WTC11 (cell line): ENCODE measurements around the gene C19orf25.

ENCODE experiments used
- ATF1 ChIP-seq: sonication (generic); formaldehyde crosslinking; IDR thresholded peaks from 2 replicates; pipeline ENCODE4 v1.8.1; 2023; ENCODE audit warnings: mild to moderate bottlenecking, moderate library complexity, missing genetic modification reagents
- EMX1 ChIP-seq: fragments of 250-450 bp; sonication (Bioruptor Pico); IDR thresholded peaks from 2 replicates; pipeline ENCODE4 v1.8.0; 2021; ENCODE audit warnings: mild to moderate bottlenecking
- FOXK1 ChIP-seq: sonication (generic); formaldehyde crosslinking; IDR thresholded peaks from 2 replicates; pipeline ENCODE4 v1.8.0; 2022; ENCODE audit warnings: mild to moderate bottlenecking, moderate library complexity, missing genetic modification reagents
- GABPB1 ChIP-seq: sonication (generic); formaldehyde crosslinking; IDR thresholded peaks from 2 replicates; pipeline ENCODE4 v1.8.1; 2023; ENCODE audit warnings: mild to moderate bottlenecking, missing genetic modification reagents
- SP1 ChIP-seq: sonication (generic); formaldehyde crosslinking; conservative IDR thresholded peaks from 2 replicates; pipeline ENCODE4 v1.8.1; 2022; ENCODE audit warnings: missing genetic modification reagents
- TEAD4 ChIP-seq: sonication (generic); formaldehyde crosslinking; IDR thresholded peaks from 2 replicates; pipeline ENCODE4 v1.8.0; 2022; ENCODE audit warnings: mild to moderate bottlenecking, missing genetic modification reagents
- TP53 ChIP-seq: sonication (generic); formaldehyde crosslinking; IDR thresholded peaks from 2 replicates; pipeline ENCODE4 v1.8.1; 2023; ENCODE audit warnings: mild to moderate bottlenecking, missing genetic modification reagents
- ZNF423 ChIP-seq: fragments of 250-450 bp; sonication (Bioruptor Pico); IDR thresholded peaks from 2 replicates; pipeline ENCODE4 v2.1.2; 2022; ENCODE audit warnings: mild to moderate bottlenecking, moderate library complexity
- TF ChIP-seq, protein P1 (sequence below): fragments of 200-600 bp; IDR thresholded peaks from 2 replicates; pipeline ENCODE4 v1.8.0; 2022; ENCODE audit warnings: antibody characterized with exemption
- TF ChIP-seq, protein P2 (sequence below): sonication (generic); formaldehyde crosslinking; IDR thresholded peaks from 2 replicates; pipeline ENCODE4 v1.8.1; 2022; ENCODE audit warnings: low read depth, missing genetic modification reagents, borderline replicate concordance
- TF ChIP-seq, protein P3 (sequence below): fragments of 250-450 bp; sonication (Bioruptor Pico); IDR thresholded peaks from 2 replicates; pipeline ENCODE4 v2.1.2; 2022; ENCODE audit warnings: mild to moderate bottlenecking, moderate library complexity
- TF ChIP-seq, protein P4 (sequence below): sonication (generic); formaldehyde crosslinking; IDR thresholded peaks from 2 replicates; pipeline ENCODE4 v1.8.1; 2022; ENCODE audit warnings: mild to moderate bottlenecking, moderate library complexity, missing genetic modification reagents

DNA sequence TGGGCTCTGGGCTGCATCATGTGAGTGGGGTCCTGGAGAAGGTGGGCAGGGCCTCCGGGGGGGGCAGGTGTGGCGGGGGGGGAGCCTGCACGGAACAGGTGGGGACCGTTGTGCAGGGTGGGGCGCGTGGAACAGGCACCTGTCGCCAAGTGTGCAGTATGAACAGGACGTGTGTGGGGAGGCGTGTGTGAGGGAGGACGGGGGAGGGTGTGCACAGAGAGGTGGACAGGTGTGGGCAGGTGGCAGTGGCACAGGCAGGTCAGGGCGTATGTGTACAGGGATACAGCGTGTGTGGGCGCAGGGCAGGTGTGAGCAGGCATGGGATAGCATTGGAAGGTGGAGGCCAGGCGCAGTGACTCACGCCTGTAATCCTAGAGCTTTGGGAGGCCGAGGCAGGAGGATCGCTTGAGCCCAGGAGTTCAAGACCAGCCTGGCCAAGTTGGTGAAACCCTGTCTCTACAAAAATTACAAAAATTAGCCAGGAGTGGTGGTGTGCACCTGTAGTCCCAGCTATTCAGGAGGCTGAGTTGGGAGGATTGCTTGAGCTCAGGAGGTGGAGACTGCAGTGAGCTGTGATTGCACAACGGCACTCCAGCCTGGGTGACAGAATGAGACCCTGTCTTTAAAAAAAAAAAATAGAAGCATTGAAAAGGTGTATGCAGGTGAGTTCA is 48.1 kb upstream of the C19orf25 start:
- TF ChIP-seq, protein P1, sequence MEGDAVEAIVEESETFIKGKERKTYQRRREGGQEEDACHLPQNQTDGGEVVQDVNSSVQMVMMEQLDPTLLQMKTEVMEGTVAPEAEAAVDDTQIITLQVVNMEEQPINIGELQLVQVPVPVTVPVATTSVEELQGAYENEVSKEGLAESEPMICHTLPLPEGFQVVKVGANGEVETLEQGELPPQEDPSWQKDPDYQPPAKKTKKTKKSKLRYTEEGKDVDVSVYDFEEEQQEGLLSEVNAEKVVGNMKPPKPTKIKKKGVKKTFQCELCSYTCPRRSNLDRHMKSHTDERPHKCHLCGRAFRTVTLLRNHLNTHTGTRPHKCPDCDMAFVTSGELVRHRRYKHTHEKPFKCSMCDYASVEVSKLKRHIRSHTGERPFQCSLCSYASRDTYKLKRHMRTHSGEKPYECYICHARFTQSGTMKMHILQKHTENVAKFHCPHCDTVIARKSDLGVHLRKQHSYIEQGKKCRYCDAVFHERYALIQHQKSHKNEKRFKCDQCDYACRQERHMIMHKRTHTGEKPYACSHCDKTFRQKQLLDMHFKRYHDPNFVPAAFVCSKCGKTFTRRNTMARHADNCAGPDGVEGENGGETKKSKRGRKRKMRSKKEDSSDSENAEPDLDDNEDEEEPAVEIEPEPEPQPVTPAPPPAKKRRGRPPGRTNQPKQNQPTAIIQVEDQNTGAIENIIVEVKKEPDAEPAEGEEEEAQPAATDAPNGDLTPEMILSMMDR = no peak
- no peak for TF ChIP-seq ZNF423 (CRISPR knock-in tag)
- TF ChIP-seq TP53 (CRISPR knock-in tag) = no peak
- no peak for TF ChIP-seq FOXK1
- no peak for TF ChIP-seq GABPB1 (CRISPR knock-in tag)
- TF ChIP-seq, protein P2, sequence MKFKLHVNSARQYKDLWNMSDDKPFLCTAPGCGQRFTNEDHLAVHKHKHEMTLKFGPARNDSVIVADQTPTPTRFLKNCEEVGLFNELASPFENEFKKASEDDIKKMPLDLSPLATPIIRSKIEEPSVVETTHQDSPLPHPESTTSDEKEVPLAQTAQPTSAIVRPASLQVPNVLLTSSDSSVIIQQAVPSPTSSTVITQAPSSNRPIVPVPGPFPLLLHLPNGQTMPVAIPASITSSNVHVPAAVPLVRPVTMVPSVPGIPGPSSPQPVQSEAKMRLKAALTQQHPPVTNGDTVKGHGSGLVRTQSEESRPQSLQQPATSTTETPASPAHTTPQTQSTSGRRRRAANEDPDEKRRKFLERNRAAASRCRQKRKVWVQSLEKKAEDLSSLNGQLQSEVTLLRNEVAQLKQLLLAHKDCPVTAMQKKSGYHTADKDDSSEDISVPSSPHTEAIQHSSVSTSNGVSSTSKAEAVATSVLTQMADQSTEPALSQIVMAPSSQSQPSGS (CRISPR knock-in tag) = no peak
- TF ChIP-seq, protein P3, sequence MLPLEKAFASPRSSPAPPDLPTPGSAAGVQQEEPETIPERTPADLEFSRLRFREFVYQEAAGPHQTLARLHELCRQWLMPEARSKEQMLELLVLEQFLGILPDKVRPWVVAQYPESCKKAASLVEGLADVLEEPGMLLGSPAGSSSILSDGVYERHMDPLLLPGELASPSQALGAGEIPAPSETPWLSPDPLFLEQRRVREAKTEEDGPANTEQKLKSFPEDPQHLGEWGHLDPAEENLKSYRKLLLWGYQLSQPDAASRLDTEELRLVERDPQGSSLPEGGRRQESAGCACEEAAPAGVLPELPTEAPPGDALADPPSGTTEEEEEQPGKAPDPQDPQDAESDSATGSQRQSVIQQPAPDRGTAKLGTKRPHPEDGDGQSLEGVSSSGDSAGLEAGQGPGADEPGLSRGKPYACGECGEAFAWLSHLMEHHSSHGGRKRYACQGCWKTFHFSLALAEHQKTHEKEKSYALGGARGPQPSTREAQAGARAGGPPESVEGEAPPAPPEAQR (CRISPR knock-in tag) = no peak
- TF ChIP-seq EMX1 (CRISPR knock-in tag) = no peak
- no peak for TF ChIP-seq SP1 (CRISPR knock-in tag)
- no peak for TF ChIP-seq TEAD4 (CRISPR knock-in tag)
- TF ChIP-seq, protein P4, sequence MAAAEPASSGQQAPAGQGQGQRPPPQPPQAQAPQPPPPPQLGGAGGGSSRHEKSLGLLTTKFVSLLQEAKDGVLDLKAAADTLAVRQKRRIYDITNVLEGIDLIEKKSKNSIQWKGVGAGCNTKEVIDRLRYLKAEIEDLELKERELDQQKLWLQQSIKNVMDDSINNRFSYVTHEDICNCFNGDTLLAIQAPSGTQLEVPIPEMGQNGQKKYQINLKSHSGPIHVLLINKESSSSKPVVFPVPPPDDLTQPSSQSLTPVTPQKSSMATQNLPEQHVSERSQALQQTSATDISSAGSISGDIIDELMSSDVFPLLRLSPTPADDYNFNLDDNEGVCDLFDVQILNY (CRISPR knock-in tag) = no peak
- TF ChIP-seq ATF1 (CRISPR knock-in tag) = no peak
